Endothelial cell (in vitro differentiated cells): ENCODE results near the gene AKIRIN2. TPM values are rescaled to one million over a fixed set of nuclear protein-coding genes. Genes with fewer than 3 reads are reported as not detected.
"Not testable (repeated sequence)": the region's sequence is repeated elsewhere in the genome, so short reads cannot be mapped to it uniquely, and the experiment has no call there.

ENCODE experiments used
- DNase-seq: peaks from one replicate; pipeline ENCODE4 v3.0.0; 2021; ENCODE audit warnings: low spot score
- H3K27ac Mint-ChIP-seq: one replicate; pipeline ENCODE4 v1.8.0; 2021; ENCODE audit warnings: mixed read lengths, inconsistent platforms; ENCODE audit not compliant: unreplicated experiment
- H3K27me3 Mint-ChIP-seq: one replicate; pipeline ENCODE4 v1.8.0; 2021; ENCODE audit warnings: mild to moderate bottlenecking, moderate library complexity, mixed read lengths, inconsistent platforms; ENCODE audit not compliant: unreplicated experiment
- H3K36me3 Mint-ChIP-seq: one replicate; pipeline ENCODE4 v1.8.0; 2021; ENCODE audit warnings: mild to moderate bottlenecking, low read depth, mixed read lengths, inconsistent platforms; ENCODE audit not compliant: unreplicated experiment
- H3K4me1 Mint-ChIP-seq: one replicate; pipeline ENCODE4 v1.8.0; 2021; ENCODE audit warnings: mild to moderate bottlenecking, mixed read lengths, inconsistent platforms; ENCODE audit not compliant: unreplicated experiment
- H3K4me3 Mint-ChIP-seq: one replicate; pipeline ENCODE4 v1.8.0; 2021; ENCODE audit warnings: mild to moderate bottlenecking, mixed read lengths, inconsistent platforms; ENCODE audit not compliant: unreplicated experiment
- H3K9me3 Mint-ChIP-seq: one replicate; pipeline ENCODE4 v1.8.0; 2021; ENCODE audit warnings: mixed read lengths, inconsistent platforms; ENCODE audit not compliant: unreplicated experiment
- total RNA-seq: library from RNA; stranded (reverse); fragmentation: NEBNext Ultra II Directional; extraction: Animal tissue kit (Norgen Biotek cat#: 25700); gene quantifications from one replicate; pipeline ENCODE4 v1.2.1, GENCODE V29; 2021; ENCODE audit not compliant: unreplicated experiment
- TF ChIP-seq, protein P1 (sequence below): fragments of 200-600 bp; sonication (generic); IDR thresholded peaks from one replicate; pipeline ENCODE4 v1.5.0; 2021; ENCODE audit warnings: antibody characterized with exemption; ENCODE audit not compliant: unreplicated experiment

AKIRIN2 gene
- total RNA-seq, 1 donor from 2014 or later = 59.3 TPM

DNA sequence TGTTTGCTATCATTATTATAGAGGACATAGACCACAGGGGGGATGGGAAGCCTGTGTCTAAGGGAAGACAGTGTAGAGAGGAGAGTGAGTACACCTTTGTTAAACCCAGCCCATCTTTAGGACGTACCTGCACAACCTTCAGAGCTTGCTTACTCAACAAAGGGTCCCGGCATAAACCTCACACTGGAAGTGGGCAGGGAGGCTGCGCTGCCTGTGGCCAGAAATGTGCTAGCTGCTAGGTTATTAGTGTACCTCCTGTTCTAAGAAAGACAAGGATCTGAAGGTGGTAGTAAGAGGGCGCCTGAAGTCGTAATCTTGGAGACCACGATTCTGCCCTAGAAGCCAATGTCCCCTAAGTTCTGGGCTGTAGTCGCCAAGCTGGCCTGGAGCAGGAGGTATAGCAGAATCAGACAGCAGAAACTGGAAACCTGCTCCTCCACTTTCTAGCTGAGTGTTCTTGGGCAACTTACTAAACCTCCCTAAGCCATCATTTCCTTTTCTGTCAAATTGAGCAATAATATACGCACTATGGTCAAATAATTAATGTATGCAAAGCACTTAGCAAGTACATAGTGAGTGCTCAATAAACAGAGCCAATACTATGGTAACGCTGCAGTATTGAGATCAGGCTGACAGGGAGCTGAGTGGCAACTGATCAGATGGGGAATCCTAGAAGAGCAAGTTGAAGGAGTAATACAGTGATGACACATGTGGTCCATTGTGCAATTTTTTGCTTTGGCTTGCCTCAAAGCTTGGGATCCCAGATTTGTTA, 16.8 kb upstream of the AKIRIN2 start:
- Mint-ChIP-seq H3K4me3 (no peak overlapping the region), H3K9me3 (no peaks in the 10 kb centered on the region)
- TF ChIP-seq, protein P1, sequence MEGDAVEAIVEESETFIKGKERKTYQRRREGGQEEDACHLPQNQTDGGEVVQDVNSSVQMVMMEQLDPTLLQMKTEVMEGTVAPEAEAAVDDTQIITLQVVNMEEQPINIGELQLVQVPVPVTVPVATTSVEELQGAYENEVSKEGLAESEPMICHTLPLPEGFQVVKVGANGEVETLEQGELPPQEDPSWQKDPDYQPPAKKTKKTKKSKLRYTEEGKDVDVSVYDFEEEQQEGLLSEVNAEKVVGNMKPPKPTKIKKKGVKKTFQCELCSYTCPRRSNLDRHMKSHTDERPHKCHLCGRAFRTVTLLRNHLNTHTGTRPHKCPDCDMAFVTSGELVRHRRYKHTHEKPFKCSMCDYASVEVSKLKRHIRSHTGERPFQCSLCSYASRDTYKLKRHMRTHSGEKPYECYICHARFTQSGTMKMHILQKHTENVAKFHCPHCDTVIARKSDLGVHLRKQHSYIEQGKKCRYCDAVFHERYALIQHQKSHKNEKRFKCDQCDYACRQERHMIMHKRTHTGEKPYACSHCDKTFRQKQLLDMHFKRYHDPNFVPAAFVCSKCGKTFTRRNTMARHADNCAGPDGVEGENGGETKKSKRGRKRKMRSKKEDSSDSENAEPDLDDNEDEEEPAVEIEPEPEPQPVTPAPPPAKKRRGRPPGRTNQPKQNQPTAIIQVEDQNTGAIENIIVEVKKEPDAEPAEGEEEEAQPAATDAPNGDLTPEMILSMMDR = no peak

DNA sequence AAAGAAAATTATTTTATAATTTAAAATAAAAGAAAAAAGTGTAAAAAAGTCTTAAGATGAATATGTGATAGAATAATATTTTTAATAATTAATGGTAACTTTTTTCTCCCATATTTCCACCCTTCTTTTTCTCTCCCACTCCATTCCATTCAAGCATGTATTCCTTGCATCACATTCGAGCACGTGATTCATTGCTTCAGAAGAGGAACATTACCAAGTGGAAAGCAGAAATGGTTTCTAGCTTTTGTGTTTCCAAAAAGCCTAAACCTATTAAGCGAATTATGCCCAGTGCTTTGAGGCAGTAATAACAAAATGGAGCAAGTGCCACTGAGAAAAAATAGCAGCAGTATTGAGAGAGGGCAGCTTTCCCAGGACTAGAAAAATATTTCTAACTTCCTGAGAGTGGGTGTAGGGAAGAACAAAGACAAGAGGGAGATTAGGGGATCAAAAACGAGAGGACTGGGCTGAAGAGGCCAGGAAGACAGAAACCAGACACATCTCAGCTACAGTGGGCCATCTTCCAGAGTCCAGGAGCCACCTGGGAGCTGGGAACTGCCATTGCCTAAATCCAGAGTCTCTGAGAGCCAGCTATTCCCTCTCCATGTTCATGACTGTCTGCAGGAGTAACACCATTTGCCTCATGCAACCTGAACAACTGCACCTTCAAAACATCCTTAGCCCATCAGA, 15.0 kb upstream of the AKIRIN2 start:
- Mint-ChIP-seq H3K4me3 (no peak overlapping the region), H3K27me3 (peaks cover 2% of the 10 kb centered on the region), H3K4me1 (no peaks in the 10 kb centered on the region), H3K27ac (no peak overlapping the region), H3K36me3 (no peaks in the 10 kb centered on the region), H3K9me3 (no peaks in the 10 kb centered on the region)
- no peak for DNase-seq
- TF ChIP-seq, protein P1 = no peak

More for the DNA sequence above, 16.8 kb upstream of the AKIRIN2 start:
- Mint-ChIP-seq H3K4me1 (peaks cover 6% of the 10 kb centered on the region), H3K36me3 (no peaks in the 10 kb centered on the region), H3K27ac (no peak overlapping the region), H3K27me3 (peaks cover 2% of the 10 kb centered on the region)
- DNase-seq = no peak

DNA sequence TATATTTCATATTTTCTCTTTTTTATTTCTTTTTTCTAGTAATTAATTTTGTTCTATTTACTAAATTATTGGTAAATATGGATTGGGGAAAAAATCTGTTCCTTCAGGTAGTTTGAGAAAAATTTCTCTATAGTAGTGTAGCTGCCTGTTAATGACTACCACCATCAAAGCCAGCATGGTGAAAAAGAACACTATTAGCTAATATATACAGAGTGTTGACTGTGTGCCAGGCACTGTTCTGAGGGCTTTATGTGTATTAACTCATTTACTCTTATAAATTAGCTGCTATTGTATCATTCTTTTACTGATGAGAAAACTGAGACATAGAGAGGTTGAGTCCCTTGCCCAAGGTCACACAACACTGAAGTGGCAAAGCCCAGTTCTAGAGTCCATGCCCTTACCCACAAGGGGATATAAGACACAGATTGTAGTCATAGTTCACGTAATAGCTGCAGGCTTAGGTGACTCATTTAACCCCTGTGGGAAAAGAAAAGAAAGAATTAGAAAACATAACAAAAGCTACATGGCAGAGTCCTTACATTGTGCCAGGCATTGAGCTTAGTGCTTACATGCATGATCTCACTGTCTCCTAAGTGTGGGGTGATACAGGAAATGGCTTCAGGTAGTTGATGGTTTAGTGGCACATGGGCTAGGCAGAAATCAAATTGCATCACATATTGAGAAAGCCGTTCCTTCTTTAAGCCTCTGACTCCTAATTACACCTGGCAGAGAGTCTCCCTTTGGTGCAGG, 12.2 kb upstream of the AKIRIN2 start:
- H3K27me3 Mint-ChIP-seq = peaks cover 2% of the 10 kb centered on the region
- TF ChIP-seq, protein P1 = no peak
- no peak overlapping the region for H3K27ac Mint-ChIP-seq
- no peak overlapping the region for H3K4me3 Mint-ChIP-seq
- no peaks in the 10 kb centered on the region for H3K36me3 Mint-ChIP-seq
- no peaks in the 10 kb centered on the region for H3K9me3 Mint-ChIP-seq
- no peaks in the 10 kb centered on the region for H3K4me1 Mint-ChIP-seq
- DNase-seq = no peak

DNA sequence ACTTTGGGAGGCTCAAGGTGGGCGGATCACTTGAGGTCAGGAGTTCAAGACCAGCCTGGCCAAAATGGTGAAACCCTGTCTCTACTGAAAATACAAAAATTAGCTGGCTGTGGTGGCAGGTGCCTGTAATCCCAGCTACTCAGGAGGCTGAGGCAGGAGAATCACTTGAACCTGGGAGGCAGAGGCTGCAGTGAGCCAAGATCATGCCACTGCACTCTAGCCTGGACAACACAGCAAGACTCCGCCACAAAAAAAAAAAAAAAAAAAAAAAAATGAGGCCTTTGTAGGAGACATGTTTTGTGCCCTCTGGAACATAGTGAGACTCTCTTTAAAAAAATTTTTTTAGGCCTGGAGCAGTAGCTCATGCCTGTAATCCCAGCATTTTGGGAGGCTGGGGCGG, 10.7 kb upstream of the AKIRIN2 start:
- H3K36me3 Mint-ChIP-seq, H3K4me1 Mint-ChIP-seq, H3K27me3 Mint-ChIP-seq, H3K27ac Mint-ChIP-seq, DNase-seq, H3K9me3 Mint-ChIP-seq, H3K4me3 Mint-ChIP-seq: not testable (repeated sequence)

DNA sequence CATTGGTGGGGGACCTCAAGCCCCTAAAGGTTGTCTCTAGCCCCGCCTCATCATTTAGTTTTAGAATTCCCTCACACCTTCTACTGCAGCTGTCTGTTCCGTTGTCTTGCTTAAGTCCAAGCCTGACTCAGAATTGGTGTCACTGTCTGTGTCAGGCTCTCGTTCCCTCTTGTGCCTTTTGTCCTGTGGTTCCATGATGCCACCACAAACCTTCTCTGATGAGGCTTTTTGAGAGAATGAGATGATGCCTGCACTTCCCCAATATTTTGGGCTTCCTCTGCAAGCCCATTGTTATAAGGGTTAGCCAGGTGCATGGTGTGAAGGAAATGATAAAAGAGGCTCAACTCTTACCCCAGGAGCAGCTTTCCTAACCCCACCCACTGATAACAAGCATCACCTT, 8.1 kb upstream of the AKIRIN2 start:
- TF ChIP-seq, protein P1 = no peak
- Mint-ChIP-seq H3K4me1 (no peaks in the 10 kb centered on the region), H3K27me3 (no peaks in the 10 kb centered on the region), H3K4me3 (no peak overlapping the region), H3K27ac (no peak overlapping the region), H3K9me3 (no peaks in the 10 kb centered on the region), H3K36me3 (no peaks in the 10 kb centered on the region)
- DNase-seq = no peak

DNA sequence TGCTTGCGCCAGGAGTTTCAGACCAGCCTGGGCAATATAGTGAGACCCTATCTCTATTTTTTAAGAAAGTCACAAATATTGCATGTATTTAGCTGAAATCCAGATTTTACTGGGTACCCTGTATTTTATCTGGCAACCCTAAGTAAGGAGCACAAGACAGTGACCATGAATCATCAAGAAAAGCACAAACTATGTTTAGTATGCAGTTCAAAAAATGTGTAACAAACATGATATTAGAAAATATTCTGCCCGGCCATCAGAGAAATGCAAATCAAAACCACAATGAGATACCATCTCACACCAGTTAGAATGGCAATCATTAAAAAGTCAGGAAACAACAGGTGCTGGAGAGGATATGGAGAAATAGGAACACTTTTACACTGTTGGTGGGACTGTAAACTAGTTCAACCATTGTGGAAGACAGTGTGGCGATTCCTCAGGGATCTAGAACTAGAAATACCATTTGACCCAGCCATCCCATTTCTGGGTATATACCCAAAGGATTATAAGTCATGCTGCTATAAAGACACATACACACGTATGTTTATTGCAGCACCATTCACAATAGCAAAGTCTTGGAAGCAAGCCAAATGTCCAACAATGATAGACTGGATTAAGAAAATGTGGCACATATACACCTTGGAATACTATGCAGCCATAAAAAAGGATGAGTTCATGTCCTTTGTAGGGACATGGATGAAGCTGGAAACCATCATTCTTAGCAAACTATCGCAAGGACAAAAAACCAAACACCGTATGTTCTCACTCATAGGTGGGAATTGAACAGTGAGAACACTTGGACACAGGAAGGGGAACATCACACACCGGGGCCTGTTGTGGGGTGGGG, 6.8 kb upstream of the AKIRIN2 start:
- not testable (repeated sequence) for H3K27ac Mint-ChIP-seq, H3K4me3 Mint-ChIP-seq, H3K9me3 Mint-ChIP-seq, H3K4me1 Mint-ChIP-seq, H3K36me3 Mint-ChIP-seq, H3K27me3 Mint-ChIP-seq, DNase-seq
